HT1080 (cell line): ENCODE results near the gene DRD1. TPM values are rescaled to one million over a fixed set of nuclear protein-coding genes. Genes with fewer than 3 reads are reported as not detected.

Source experiments
- DNase-seq: peaks from one replicate; pipeline ENCODE4 v3.0.0-alpha.2; 2015; ENCODE audit warnings: low read depth
- polyA plus RNA-seq, 2 experiments: library from polyadenylated mRNA; depleted of rRNA; stranded (reverse); fragments of >200 nt; gene quantifications; 2 replicates each; pipeline ENCODE4 v1.2.3, GENCODE V29; 2015
- total RNA-seq: library from RNA; depleted of rRNA; stranded (reverse); fragments of >200 nt; shearing (Covaris generic); gene quantifications from 2 replicates; pipeline ENCODE4 v1.2.3, GENCODE V29; 2014; rRNA removed

DRD1 gene
- total RNA-seq: not detected in 2 replicates
- not detected in 2 replicates for polyA plus RNA-seq (2015; cell fraction: cytosol; rRNA removed)
- not detected in 2 replicates for polyA plus RNA-seq (2015; cell fraction: nucleus; rRNA removed)

GRCh38 chr5:175444060-175444904, at the start of gene DRD1:
Gene DRD1, minus strand, starts transcription at chr5:175444182. Its CDS starts 1,083 bp downstream, at chr5:175443099.
- DNase-seq: no peak

GRCh38 chr5:175493726-175494125, 49.7 kb upstream of the DRD1 start:
- DNase-seq: no peak

DNA sequence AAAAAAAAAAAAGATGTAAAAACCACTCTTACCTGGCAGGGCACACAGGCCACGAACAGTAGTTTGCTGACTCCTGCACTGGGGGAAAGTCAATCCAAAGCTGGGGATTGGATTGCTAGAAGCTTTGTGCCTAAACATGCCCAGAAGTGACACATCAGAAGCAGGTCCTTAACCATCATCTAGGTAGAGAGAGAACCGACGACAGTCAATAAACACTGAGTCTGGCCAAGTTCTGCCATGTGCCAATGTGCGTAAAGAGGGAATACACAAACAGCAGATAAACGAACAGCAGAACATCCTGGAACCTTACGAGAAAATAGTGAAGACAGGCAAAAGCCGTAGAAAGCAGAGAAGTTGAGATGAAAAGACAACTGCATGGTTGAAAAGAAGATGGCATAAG, 49.3 kb upstream of the DRD1 start:
- no peak for DNase-seq

- DNase-seq: no peak
Measured at GRCh38 chr5:175491223-175491622, 47.2 kb upstream of the DRD1 start.

- DNase-seq: no peak
Measured at GRCh38 chr5:175489693-175490443, 45.9 kb upstream of the DRD1 start.

DNA sequence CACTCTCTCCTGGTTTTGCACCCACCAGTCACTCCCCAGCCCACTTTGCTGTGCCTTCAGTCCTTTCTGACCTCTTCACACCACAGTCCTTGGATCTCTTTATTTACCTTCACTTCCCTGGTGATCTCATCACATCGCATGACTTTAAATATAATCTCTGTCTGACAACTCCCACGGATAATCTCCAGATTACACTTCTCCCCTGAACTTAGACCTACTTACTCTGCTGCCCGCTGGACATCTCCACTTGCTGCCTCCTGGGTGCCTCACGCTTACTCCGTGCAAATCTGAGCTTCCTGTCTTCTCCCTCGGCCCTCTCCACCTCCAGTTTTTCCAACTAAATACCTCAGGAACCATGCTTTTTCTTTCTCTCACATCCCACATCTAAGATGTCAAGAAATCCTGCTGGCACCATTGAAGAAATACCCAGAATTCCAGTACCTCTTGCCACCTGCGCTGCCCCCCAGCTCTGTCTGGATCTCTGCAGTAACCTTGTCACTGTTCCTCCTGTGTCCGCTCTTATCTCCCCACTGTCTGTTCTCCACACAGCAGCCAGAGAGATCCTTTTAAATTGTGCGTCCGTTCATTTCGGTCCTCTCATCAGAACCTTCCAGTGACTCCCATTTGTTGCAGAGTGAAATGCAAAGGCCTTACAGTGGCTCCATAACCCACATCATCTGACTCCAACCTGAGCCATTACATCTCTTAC, 43.7 kb upstream of the DRD1 start:
- no peak for DNase-seq

- DNase-seq: no peak
Measured at GRCh38 chr5:175485631-175486030, 41.6 kb upstream of the DRD1 start.

- no peak for DNase-seq
Measured at GRCh38 chr5:175484829-175485228, 40.8 kb upstream of the DRD1 start.

- no peak for DNase-seq
Measured at GRCh38 chr5:175484322-175484721, 40.3 kb upstream of the DRD1 start.

GRCh38 chr5:175483337-175483736, 39.4 kb upstream of the DRD1 start:
- no peak for DNase-seq

DNA sequence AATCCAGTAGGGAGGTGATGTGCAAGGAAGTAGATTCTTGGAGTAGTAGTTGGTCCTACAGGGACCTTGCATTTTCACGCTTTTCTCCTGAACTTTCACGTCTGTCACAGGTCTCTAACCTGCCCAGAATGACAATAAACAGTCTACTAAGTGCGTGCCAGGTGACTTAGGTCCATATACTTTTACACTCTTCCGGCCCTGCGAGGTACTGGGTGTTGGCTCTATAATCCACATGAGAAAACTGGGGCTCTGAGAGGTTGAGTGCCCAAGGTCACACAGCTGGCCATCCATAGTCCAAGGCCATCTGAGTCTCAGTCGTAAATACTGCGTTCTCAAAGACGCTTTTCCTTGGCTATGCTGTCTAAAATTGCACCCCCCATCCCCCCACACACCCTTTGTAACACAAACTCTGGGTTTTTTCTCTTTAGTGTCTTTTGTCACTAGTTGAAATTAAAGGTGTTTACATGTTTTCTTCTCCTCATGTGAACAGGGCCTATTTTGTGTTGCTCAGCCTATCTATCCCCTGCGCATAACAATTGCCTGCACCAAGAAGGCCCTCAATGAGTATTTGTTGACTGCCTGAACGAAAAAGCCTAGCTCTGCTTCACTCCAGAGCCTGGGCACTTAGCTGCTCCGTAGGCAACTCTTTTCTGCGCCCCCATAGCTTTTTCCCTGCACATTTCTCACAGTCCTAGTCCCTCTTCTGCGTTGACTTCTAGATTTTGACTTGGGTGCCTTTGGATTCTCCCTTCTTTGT, 35.3 kb upstream of the DRD1 start:
- no peak for DNase-seq

- peak; percentile 70 for DNase-seq
Measured at GRCh38 chr5:175478384-175479124, 34.6 kb upstream of the DRD1 start, which contains the start of gene SFXN1. Gene SFXN1, plus strand, starts transcription at chr5:175478560. Its CDS starts 13,544 bp downstream, at chr5:175492104.

DNA sequence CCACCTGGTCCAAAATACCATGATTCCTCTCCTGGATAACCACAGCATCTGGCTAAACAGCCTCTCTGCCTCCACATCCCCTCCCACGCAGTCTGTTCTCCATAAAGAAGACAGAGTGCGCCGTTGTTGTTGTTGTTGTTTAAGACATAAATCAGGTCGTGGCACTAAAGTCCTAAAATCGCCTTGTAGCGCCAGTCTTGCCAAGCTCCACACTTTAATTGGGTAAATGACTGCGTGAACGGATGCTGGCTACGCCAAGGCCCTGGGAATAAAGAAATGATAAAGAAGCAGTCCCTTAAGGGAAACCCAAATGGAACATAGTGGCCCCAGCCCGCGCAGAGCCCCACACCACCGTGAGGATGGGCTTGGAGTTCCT, 34.0 kb upstream of the DRD1 start:
- no peak for DNase-seq

DNA sequence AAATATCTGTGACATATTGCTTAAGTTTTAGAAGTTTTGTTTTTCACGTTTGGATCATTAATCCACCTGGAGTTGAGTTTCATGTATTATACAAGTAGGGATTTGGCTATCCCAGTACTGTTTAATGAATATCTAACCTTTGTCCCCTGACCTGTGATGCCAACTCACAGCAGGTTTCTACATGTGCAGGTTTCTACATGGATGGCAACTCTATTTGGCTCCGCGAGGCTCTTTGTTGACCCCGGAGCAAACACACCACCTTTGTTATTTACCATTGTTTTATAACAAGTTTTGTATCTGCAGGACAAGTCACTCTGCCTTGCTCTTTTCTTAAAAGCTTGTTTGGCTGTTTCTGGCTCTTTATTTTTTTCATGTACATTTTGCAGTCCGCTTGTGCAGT, 33.5 kb upstream of the DRD1 start:
- DNase-seq: no peak

- DNase-seq: no peak
Measured at GRCh38 chr5:175475248-175475647, 31.3 kb upstream of the DRD1 start.

- DNase-seq: no peak
Measured at GRCh38 chr5:175472378-175472777, 28.4 kb upstream of the DRD1 start.

GRCh38 chr5:175471628-175472027, 27.6 kb upstream of the DRD1 start:
- DNase-seq: no peak

DNA sequence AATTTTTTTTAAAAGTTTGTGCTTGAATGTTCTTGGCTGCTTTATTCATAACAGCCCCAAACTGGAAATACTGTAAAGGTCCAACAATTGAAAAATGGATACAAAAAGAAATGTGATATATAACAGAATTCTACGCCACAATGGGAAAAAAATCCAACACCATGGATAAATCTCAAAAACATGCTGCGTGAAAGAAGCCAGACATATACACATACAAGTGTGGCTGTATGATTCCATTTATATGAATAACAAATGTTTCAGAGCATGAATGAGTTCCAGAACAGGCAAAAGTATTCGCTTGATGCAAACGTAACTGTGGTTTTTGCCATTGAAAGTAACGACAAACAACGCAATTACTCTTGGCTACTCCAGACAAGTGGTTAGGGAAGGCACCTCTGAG, 27.2 kb upstream of the DRD1 start:
- no peak for DNase-seq

GRCh38 chr5:175470781-175471180, 26.8 kb upstream of the DRD1 start:
- DNase-seq: no peak

- no peak for DNase-seq
Measured at GRCh38 chr5:175469916-175470315, 25.9 kb upstream of the DRD1 start.
